HG03354 (cell line): ENCODE results near the gene RNF14.
"Not testable (repeated sequence)": the region's sequence is repeated elsewhere in the genome, so short reads cannot be mapped to it uniquely, and the experiment has no call there.

Source experiments
- ATAC-seq: cut with Tn5 transposase; IDR thresholded peaks from one replicate; pipeline ENCODE4 v1.9.1; 2021; ENCODE audit warnings: mild to moderate bottlenecking; ENCODE audit not compliant: unreplicated experiment, poor library complexity, severe bottlenecking

Gene RNF14, protein sequence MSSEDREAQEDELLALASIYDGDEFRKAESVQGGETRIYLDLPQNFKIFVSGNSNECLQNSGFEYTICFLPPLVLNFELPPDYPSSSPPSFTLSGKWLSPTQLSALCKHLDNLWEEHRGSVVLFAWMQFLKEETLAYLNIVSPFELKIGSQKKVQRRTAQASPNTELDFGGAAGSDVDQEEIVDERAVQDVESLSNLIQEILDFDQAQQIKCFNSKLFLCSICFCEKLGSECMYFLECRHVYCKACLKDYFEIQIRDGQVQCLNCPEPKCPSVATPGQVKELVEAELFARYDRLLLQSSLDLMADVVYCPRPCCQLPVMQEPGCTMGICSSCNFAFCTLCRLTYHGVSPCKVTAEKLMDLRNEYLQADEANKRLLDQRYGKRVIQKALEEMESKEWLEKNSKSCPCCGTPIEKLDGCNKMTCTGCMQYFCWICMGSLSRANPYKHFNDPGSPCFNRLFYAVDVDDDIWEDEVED

DNA sequence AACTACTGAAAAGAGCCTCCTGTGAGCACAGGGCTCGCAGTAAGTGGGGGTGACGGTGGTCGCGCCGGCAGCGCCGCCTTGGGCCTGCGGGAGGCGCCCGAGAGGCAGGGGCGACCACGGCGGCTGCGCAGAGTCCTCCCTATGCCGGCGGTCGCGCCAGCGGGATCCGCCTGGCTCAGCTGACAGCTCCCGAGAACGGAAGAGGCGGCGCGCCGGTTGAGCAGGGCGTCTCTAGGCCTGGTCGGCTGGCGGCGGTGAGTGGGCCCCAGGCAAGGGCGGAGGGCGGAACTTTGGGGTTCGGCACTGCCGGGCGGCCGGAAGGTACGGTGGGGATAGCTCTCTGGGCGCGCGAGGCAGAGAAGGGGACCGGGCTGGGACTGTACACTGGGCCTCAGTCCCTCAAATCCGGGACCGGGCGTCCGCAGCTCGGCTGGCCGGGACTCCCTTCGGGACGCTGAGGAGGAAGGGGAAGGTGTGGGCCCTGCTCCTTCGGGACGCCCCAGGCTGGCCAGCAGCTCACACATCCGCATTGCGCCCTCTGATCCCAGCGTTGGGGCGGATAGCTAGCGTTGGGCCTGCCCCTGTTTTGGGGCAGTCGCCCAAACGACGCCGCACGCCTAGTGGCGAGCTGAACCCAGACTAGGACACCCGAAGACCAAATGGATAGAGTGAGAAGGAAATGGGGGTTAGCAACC lies at the start of gene RNF14:
Gene RNF14 (plus strand): TSS at position 192 of the 695 bp plus-strand sequence. CDS start 4,484 bp downstream, outside the sequence.
- ATAC-seq: peak; percentile 89

DNA sequence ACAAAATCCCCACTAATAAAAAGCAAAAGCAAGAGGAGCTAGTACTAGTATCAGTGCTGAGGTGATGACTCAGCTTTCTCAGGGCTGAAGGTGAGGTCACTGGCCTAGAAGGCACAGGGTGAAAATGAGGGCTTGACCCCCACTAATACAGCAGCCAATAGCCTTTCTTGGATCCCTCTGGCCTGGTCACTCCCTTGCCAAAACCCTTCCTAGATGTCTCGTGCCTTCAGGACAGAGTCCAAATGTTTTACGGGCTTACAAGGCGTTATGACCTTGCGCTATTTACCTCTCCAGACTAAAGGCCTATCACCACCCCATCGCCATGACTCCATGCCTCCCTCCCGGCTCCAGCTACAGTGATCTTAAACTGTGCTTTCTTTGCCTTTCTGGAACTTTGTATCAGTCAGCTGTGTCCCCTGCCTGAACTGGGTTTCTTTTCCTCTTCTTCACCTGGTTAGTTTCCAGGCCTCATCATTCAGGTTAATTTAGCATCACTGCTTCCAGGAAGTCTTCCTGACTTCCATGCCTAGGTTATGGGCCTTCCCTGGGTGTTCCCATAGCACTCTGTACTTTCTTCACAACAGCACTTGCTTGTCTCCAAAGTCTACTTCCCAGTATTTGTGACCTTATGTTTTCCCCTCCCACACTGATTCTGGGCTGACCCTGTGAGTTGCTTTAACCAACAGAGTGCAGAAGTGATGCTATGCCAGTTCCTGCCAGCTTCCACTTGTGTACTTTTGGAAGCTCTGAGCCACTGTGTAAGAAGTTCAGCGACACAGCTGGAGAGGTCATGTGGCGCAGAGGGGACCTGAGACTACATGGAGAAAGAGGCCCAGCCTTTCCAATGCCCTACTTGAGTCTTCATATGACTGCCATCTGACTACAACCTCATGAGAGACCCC lies 49.4 kb upstream of the RNF14 start:
- no peak for ATAC-seq

DNA sequence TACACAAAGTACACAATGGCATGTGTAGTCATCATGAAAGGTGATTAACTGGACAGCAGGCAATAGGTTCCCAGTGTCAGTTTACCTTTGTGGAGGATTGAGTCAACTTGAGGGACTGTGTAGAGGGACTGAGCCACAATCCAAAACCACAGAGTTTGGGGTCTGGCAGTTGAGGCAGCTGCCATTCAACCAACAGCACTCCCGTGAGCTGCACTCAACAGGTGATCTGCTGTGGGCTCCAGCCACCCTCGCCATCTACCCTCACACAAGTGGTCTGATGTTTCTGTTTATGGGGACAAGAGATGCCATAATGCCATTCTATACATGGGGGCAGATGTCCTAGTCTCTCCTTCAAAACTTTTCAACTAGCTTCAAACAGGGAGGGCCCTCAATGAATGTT lies 48.1 kb upstream of the RNF14 start:
- no peak for ATAC-seq

DNA sequence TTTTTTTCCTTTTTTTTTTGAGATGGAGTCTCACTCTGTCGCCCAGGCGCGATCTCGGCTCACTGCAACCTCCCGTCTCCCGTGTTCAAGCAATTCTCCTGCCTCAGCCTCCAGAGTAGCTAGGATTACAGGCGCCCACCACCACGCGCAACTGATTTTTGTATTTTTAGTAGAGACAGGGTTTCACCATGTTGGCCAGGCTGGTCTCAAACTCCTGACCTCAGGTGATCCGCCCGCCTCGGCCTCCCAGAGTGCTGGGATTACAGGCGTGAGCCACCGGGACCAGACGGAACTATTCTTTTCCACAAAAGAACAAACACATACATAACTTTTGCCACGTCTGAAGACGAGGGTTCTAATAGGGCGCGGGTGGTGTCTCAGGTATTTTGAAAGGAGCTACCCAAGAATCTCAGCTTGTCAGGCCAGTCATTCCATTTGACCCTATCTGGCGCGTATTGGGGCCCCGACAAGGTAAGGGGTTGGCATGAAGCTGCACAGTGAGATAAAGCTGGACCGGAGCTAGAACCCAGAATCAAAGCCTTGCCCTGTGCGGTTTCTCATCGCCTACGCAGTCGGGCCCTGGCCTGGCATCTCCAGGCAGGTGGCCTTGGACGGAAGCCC lies 46.0 kb upstream of the RNF14 start:
- ATAC-seq: not testable (repeated sequence)

DNA sequence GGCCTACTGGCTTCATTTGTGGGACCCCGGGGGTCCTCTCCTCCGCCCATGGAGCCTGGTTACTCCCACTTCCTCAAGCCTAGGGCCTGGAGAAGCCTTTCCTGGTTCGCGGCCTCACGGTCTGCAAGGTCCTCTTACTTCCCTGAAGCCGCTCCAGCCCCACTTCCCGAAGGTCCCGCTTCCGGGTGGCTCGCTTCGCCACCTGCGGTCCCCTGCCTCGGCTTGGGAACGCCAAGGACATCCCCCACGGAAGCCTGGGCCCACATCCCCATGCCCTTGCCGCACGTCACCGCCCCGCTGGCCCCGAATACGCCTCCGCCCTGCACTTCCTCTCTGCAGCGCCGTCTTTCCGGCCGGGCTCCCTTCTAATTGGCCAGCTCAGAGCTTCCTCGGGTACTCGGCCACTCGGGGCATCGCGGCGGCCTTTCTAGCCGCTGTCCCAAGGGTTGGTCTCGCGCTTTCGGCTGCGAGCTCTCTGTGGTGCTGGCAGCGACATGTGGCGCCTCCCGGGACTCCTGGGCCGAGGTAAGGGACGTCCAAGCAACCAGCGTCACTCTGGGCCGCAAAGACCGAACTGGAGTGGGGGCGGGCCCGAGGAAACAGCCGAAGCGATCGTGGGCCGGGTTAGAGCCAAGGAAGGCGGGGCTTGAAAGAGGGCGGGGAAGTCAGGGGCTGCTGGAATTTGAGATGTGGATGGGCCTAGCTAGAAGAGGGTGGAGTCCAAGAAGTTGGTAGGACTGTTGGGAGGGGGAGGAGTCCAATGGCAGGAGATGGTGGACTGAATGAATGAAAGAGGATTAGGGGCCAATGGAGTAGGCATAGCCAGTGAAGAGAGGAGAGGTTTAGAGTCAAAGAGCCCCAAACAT lies 45.2 kb upstream of the RNF14 start, which contains the start of gene DELE1:
Gene DELE1 (plus strand): TSS at position 424 of the 866 bp plus-strand sequence. CDS start 71 bp downstream, at position 495.
- ATAC-seq: peak; percentile 99

DNA sequence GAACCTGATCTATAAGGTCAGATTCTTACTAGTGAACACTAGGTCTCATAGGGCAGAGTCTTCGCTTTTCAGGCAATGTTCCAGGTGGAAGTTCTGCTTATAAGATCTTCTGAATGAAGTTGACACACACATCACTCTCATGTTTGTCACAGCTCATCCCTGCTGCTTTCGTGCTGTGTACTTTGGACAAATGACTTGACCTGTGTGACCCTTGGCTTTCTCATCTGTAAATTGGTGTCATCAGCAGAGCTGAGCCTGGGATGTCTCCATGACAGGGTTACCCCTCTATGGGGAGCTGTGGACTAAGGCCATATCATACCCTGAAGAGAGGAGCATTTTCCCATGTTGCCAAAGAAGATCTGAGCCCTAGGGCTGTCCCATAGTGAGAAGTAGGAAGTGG lies 42.5 kb upstream of the RNF14 start:
- ATAC-seq: no peak

DNA sequence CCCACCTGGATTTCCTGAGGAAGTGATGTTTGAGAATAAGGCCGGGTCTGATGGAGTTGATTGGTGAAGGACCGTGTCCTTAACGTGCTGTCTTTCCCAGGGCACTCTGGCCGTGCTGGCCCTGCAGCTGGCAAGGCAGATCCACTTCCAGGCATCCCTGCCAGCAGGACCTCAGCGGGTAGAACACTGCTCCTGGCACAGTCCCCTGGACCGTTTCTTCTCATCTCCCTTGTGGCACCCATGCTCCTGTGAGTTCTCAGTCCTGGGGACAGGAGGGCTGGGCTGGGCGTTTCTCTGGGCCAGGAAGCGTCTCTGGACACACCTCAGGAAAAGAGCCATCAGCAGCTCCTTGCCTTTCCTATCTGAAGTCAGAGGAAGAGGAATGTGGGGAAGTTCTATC lies 40.9 kb upstream of the RNF14 start:
- no peak for ATAC-seq

DNA sequence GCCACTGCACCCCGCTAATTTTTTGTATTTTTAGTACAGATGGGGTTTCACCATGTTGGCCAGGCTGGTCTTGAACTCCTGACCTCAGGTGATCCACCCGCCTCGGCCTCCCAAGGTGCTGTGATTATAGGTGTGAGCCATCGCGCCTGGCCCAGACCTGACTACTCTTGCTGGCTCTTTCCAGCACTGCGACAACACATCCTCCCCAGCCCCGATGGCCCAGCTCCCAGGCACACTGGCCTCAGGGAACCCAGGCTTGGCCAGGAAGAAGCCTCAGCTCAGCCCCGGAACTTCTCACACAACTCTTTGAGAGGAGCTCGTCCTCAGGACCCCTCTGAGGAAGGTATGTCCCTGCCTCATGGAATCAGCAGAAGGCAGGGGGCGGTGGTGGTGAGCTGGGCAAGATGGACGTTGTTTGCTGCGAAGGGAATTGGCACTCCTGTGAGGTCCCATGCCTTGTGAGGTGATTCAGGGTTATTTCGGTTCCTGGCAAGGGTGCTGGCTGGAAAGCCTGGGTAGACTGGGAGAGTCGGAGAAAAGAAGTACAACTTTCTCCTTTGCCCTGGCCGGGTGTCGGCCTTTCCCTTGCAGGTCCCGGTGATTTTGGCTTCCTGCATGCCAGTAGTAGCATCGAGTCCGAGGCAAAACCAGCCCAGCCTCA lies 39.4 kb upstream of the RNF14 start:
- no peak for ATAC-seq

DNA sequence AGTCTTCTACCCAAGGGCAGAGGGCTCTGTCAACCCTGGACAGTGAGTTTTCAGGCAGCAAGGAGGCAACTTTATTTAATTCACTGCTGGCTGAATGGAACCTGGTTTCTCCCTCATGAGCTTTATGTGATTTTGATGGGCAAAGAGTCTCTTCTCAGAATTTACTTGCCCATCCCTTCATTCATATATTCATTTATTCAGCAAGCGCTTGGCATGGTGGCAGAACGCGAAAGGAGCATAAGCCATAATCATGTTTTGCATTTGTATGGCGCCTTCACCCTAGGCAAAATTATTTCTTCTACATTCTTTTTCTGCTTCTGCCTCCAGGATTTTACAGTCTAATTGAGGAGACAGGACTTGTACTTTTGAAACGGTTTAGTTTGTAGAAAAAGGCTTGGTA lies 37.2 kb upstream of the RNF14 start:
- ATAC-seq: no peak

DNA sequence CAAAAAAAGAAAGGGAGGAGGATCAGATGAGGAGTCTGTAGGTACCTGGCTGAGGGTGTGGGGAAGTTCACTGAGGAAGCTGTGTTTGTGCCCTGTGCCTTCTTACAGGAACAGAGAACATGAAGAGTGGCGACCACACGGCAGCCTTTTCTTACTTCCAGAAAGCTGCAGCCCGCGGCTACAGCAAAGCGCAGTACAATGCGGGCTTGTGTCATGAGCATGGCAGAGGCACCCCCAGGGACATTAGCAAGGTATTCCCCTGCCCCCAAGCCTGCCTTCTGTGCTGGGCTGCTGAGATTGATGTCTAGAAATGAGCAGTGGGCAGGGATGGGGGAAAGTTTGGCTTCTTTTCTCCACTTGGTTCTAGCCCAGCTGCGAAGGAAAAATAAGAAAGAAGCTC lies 35.8 kb upstream of the RNF14 start:
- ATAC-seq: no peak

DNA sequence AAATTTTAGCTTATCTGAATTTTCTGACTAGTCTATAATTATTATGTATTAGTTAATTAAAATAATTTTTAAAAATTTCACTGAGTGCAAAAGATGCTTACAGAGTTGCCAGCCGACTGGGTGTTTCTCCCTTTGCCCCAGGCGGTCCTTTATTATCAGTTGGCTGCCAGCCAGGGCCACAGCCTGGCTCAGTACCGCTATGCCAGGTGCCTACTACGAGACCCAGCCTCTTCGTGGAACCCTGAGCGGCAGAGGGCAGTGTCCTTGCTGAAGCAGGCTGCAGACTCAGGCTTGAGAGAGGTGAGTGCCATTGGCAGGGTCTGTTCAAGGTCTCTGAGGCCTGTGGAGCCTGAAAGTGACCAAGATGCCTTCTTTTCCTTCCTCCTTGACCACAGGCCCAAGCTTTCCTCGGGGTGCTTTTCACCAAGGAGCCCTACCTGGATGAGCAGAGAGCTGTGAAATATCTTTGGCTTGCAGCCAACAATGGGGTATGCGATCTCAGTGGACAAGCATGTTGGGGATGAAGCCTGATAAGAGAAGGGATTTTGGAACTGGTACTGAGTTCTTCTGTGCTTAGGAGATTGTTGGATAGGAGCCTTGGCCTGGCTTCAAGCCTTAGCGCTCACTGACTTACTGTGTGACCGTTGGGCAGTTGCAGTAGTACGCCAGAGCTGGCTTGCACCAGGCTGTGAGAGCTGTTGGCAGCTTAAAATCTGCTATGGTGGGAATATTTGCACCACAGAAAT lies 34.6 kb upstream of the RNF14 start:
- no peak for ATAC-seq

DNA sequence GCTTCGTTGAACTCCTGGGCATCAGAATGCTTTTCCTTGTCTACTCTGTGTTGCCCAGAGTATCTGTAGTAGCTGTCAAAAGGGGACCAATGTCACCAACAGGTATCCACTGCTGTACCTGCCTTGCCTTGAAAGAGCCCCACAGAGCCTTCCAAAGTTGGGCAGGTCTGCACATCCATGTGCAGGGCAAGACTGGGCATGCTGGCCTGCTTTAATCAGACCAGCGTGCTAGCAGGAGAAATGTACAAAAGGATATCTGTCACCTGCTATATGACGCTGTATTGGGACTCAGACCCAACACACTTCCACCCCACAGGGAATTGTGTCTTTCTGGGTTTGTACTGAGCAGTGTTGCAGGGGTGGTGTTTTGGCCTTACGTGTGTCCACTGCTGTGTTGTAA lies 33.4 kb upstream of the RNF14 start:
- ATAC-seq: no peak

DNA sequence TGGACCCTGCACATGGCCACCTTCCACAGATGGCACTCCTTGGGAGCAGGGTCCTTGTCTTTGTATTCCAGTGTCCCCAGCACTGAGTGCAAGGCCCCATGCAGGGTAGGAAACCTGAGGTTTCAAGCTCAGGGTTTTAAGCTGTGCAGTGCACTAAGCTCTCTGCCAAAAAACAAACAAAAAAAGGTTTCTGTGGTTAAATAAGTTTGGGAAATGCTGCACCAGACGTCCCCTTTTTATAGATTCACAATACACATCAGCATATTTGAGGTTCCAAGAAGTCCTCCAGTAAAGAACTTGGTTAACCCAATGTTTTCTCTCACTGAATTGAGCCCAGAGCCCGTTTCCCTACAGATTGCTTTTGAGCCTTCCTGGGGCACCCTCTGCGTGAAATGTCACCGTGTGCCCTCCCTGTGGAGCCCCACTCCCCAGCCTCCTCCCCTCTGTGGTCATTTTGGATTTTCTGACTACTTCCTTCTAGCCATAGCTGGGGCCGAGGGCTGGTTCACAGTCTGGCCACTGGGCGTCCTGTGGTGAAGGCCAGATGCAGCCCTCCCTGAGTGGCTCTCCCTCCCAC lies 28.1 kb upstream of the RNF14 start:
- ATAC-seq: no peak

DNA sequence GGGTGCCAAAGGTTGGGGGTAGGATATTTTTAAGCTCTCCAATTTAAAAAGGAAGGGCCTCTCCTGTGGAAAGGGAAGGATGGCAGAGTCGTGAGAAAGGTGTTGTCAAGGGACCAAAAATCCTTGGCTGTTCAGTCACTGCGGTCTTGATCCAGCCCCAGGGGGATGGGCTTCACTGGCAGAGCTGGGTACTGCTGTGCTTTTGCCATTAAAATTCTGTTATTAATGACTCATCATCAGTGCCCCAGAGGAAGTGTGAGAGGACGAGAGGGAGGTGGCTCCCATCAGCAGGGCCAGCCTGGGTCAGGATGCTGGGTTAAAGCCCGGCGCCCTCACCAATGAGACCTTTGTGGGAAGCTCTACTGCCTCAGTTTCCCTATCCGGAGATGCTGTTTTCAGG lies 27.6 kb upstream of the RNF14 start:
- no peak for ATAC-seq

DNA sequence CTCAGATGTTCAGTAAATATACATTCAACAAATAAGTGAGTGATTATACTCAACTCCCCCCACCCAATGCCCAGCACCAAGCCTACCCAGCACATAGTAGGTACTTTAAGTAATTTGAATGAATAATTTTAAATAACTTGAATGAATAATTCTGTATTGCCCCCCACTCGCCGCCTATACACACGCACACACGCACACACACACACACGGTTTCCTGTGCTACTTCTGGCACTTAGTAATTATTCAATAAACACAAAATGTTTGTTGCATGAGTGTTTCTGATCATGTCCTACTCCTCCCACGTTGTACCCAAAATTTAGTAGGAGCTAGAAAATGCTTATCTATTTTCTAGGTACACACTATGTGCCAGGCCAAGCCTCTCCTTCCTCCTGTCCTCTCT lies 27.1 kb upstream of the RNF14 start:
- no peak for ATAC-seq

DNA sequence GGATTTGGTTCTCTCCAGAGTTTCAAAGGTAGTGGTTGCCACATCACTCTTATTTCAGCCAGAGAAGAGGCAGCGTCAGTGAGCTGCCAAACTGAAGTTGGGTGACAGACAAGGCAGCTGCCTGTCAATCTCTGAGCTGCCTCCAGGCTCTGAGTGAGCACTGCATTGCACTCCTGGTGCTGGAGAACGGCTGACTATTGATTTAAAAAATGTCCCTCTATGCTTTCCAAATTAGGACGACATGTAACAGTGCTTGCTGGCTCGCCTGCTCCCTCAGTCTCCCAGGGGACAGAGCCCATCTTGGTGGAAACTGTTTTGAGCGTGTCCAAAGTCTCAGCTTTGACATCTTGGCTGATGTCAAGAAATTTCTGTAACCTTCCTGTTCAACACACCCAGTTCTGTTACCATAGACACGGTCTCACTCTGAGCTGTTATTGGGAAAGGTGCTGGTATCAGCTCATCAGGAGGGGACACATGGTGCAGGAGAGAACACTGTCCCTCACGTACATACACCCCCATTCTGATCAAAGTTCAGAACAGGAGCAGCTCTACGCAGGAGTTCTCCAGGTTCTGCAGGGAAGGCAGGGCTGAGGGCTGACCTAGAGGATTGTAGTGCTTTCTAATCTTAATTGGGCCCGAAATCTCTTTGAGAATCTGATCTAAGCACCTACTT lies 26.6 kb upstream of the RNF14 start:
- ATAC-seq: no peak

DNA sequence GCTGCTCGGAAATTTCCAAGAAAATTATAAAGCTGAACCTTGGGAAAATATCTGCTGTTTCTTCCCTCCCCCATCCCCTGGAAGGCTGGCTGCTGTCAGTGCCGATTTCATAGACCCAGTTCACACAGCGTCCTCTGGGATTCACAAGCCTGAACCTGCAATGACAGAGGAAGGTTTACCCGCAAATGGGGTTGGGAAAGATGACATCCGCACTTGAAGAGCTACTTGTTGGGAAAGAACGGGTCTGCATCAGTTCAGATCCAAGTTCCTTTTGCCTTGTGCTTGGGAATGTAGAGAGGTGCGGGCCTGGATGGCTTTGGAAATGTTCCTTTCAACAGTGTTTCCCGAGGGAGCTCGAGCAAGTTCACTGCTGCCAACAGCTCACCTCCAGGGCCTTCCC lies 24.8 kb upstream of the RNF14 start:
- ATAC-seq: no peak
